Right cardiac atrium (tissue), 5 donors: Measurements from ENCODE around the gene AKTIP. TPM values are rescaled to one million over a fixed set of nuclear protein-coding genes. Genes with fewer than 3 reads are reported as not detected.
"Not testable (repeated sequence)": the region's sequence is repeated elsewhere in the genome, so short reads cannot be mapped to it uniquely, and the experiment has no call there.

Source experiments
- ATAC-seq, 2 donors: fragments of 200-7000 bp; cut with Tn5 transposase; one replicate each; pipeline versions ENCODE4 v1.8.0 to v1.9.1; 2020; ENCODE audit warnings: moderate library complexity in 2 of 2, mild to moderate bottlenecking in 1 of 2
- DNase-seq, 3 donors: peaks; one replicate each; pipeline ENCODE4 v3.0.0-alpha.2; 2020
- H3K27ac ChIP-seq: one replicate; pipeline ENCODE4 v1.5.1; 2013; ENCODE audit warnings: mild to moderate bottlenecking, low read length, control low read depth, moderate library complexity
- H3K27me3 ChIP-seq: one replicate; pipeline ENCODE4 v1.6.1; 2013; ENCODE audit not compliant: control insufficient read depth, insufficient read depth
- H3K4me1 ChIP-seq: one replicate; pipeline ENCODE4 v1.6.1; 2013; ENCODE audit warnings: low read length; ENCODE audit not compliant: control insufficient read depth, insufficient read depth
- H3K4me3 ChIP-seq: one replicate; pipeline ENCODE4 v1.5.1; 2013; ENCODE audit warnings: low read length, control low read depth
- H3K9me3 ChIP-seq: one replicate; pipeline ENCODE4 v1.6.1; 2013; ENCODE audit warnings: low read length; ENCODE audit not compliant: control insufficient read depth
- WGBS: extraction: QIAGEN DNeasy Blood & Tissue Kit; methylation state at CpG from one replicate; pipeline ENCODE4 v1.1.7; 2013; 5-methylcytosine and 5-hydroxymethylcytosine counted together
- intact Hi-C, 4 donors: fragments of 100-400 bp; cut with DNase I; formaldehyde crosslinking; loops; one replicate each; pipeline versions ENCODE4 v1.11.0 to v1.14.0; 2022 to 2023
- long read RNA-seq, 4 donors: library from polyadenylated mRNA; unstranded; transcript quantifications; one replicate each; pipeline ENCODE4 v2.0.0, GENCODE V29; 2020 to 2021
- polyA plus RNA-seq: library from polyadenylated mRNA; stranded (reverse); fragments of 200-250 nt; gene quantifications from one replicate; pipeline ENCODE4 v1.2.3, GENCODE V29; 2013
- total RNA-seq, 4 donors: library from RNA; stranded (reverse); fragmentation: NEBNext Ultra II Directional; extraction: Animal tissue kit (Norgen Biotek cat#: 25700); gene quantifications; one replicate each; pipeline ENCODE4 v1.2.1, GENCODE V29; 2021
- donor health status: healthy with polysubstance abuse.
- donor health status: DM: no; HTN: yes; CAD: no.
- donor health status: DM: no; HTN: no; CAD: no.
- donor health status: DM: no; HTN: yes; CAD: no; lungs with severe emphysema.
- donor health status: DM: yes; HTN: yes; CAD: no.

AKTIP gene
- total RNA-seq = 10 to 100 TPM; 68.1 to 74.7 (median 70.5) TPM
- 49.5 TPM for polyA plus RNA-seq
- long read RNA-seq, donor 1, transcript AKTIP-202 (10 exons, 2,426 nt) = major isoform, 30 of 162 reads
- long read RNA-seq, donor 1, partial matches to known transcripts = 1 of 162 reads
- long read RNA-seq, donor 1, other reads (novel, unspliced or antisense) = 129 of 162 reads
- long read RNA-seq, donor 2, transcript AKTIP-202 (10 exons, 2,426 nt) = major isoform, 14 of 60 reads
- long read RNA-seq, donor 2, partial matches to known transcripts = 1 of 60 reads
- long read RNA-seq, donor 2, other reads (novel, unspliced or antisense) = 45 of 60 reads
- long read RNA-seq, donor 3, transcript AKTIP-202 (10 exons, 2,426 nt) = major isoform, 43 of 198 reads
- long read RNA-seq, donor 3, partial matches to known transcripts = 10 of 198 reads
- long read RNA-seq, donor 3, other reads (novel, unspliced or antisense) = 145 of 198 reads
- long read RNA-seq, donor 4, partial matches to known transcripts = 0 of 76 reads
- long read RNA-seq, donor 4, other reads (novel, unspliced or antisense) = 71 of 76 reads

- ATAC-seq (peak; percentile 20 to 38), DNase-seq (no peak)
- intact Hi-C loops = no loop called here
- WGBS = under 1% methylated on average over 76 of the region's 76 CpGs
- Histone ChIP-seq H3K9me3 (no peaks in the 10 kb centered on the region), H3K4me1 (peaks cover 12% of the 10 kb centered on the region), H3K4me3 (peak within 1 kb of the TSS; percentile 57), H3K27ac (peak within 1 kb of the TSS; percentile 100), H3K27me3 (no peaks in the 10 kb centered on the region)
Measured at GRCh38 chr16:53502331-53503269, at the start of gene AKTIP. Gene AKTIP, minus strand, starts transcription at chr16:53503209. Its CDS starts 2,950 bp downstream, at chr16:53500259.

- DNase-seq = peak; percentile 53 to 66 (median 60)
- intact Hi-C loops = no loop called here
- H3K9me3 ChIP-seq = no peaks in the 10 kb centered on the region
- WGBS = 18% methylated on average over 18 of the region's 18 CpGs
- no peaks in the 10 kb centered on the region for H3K27me3 ChIP-seq
- H3K27ac ChIP-seq = no peak overlapping the region
- ATAC-seq = peak; percentile 93 to 94
- H3K4me1 ChIP-seq = no peaks in the 10 kb centered on the region
- no peak overlapping the region for H3K4me3 ChIP-seq
Measured at GRCh38 chr16:53549970-53550690, 47.1 kb upstream of the AKTIP start.

GRCh38 chr16:53546988-53547391, 44.0 kb upstream of the AKTIP start:
- intact Hi-C loops = no loop called here

DNA sequence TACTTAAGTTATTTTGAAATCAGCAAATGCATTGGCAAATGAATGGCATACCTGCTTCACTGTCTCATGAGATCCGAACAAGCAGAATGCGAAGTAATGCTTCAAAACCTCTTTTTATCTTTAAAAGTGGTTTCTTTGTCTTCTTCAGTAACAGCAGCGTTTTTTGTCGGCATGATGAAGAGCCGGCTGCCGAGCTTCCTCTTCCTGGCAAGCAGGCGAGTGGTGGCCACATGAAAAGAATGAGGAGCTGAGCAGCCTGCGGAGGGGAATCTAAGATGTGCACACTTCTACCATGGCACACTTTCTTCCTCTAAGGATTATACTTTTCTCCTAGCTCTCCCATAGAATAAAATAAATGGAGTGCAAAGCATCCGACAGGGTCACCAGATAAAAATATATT, 42.4 kb upstream of the AKTIP start:
- ATAC-seq (no peak), DNase-seq (no peak)
- Histone ChIP-seq H3K4me1 (no peaks in the 10 kb centered on the region), H3K9me3 (no peaks in the 10 kb centered on the region), H3K27me3 (no peaks in the 10 kb centered on the region), H3K27ac (no peak overlapping the region), H3K4me3 (no peak overlapping the region)
- 46% methylated on average over 9 of the region's 9 CpGs for WGBS
- intact Hi-C loops = no loop called here

More at GRCh38 chr16:53546988-53547391, 44.0 kb upstream of the AKTIP start:
- ATAC-seq (no peak), DNase-seq (no peak)
- Histone ChIP-seq H3K27ac (no peak overlapping the region), H3K9me3 (no peaks in the 10 kb centered on the region), H3K27me3 (no peaks in the 10 kb centered on the region), H3K4me1 (no peaks in the 10 kb centered on the region), H3K4me3 (no peak overlapping the region)
- WGBS = 46% methylated on average over 4 of the region's 4 CpGs

- H3K27me3 ChIP-seq = no peaks in the 10 kb centered on the region
- H3K4me3 ChIP-seq = no peak overlapping the region
- intact Hi-C loops = no loop called here
- ATAC-seq (no peak), DNase-seq (no peak)
- no peaks in the 10 kb centered on the region for H3K4me1 ChIP-seq
- 54% methylated on average over 21 of the region's 21 CpGs for WGBS
- no peaks in the 10 kb centered on the region for H3K9me3 ChIP-seq
- no peak overlapping the region for H3K27ac ChIP-seq
Measured at GRCh38 chr16:53542283-53542682, 39.3 kb upstream of the AKTIP start.

GRCh38 chr16:53541326-53541725, 38.3 kb upstream of the AKTIP start:
- 67% methylated on average over 9 of the region's 9 CpGs for WGBS
- ATAC-seq = no peak

DNA sequence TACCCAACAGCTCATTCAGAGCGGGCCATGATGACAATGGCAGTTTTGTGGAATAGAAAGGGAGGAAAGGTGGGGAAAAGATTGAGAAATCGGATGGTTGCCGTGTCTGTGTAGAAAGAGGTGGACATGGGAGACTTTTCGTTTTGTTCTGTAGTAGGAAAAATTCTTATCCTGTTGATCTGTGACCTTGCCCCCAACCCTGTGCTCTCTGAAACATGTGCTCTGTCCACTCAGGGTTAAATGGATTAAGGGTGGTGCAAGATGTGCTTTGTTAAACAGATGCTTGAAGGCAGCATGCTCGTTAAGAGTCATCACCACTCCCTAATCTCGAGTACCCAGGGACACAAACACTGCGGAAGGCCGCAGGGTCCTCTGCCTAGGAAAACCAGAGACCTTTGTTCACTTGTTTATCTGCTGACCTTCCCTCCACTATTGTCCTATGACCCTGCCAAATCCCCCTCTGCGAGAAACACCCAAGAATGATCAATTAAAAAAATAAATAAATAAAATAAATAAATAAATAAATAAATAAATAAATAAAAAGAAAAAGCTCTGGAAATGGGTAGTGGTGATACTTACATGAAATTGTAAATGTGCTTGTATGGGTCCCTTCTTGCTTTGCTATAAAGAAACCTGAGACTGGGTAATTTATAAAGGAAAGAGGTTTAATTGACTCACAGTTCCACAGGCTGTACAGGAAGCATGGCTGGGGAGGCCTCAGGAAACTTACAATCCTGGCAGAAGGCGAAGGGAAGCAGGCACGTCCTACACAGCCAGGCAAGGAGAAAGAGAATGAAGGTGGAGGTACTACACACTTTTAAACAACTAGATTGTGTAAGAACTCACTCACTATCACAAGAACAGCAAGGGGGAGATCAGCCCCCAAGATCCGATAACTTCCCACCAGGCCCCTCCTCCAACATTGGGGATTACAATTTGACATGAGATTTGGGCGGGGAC, 37.0 kb upstream of the AKTIP start:
- H3K4me3 ChIP-seq, intact Hi-C loops, H3K27ac ChIP-seq, DNase-seq, H3K27me3 ChIP-seq, H3K4me1 ChIP-seq, H3K9me3 ChIP-seq, ATAC-seq: not testable (repeated sequence)
- 83% methylated on average over 13 of the region's 13 CpGs for WGBS

More at GRCh38 chr16:53541326-53541725, 38.3 kb upstream of the AKTIP start:
- H3K9me3 ChIP-seq = no peaks in the 10 kb centered on the region
- intact Hi-C loops = no loop called here
- no peak for DNase-seq
- no peaks in the 10 kb centered on the region for H3K27me3 ChIP-seq
- no peak overlapping the region for H3K27ac ChIP-seq
- no peak overlapping the region for H3K4me3 ChIP-seq
- no peaks in the 10 kb centered on the region for H3K4me1 ChIP-seq

DNA sequence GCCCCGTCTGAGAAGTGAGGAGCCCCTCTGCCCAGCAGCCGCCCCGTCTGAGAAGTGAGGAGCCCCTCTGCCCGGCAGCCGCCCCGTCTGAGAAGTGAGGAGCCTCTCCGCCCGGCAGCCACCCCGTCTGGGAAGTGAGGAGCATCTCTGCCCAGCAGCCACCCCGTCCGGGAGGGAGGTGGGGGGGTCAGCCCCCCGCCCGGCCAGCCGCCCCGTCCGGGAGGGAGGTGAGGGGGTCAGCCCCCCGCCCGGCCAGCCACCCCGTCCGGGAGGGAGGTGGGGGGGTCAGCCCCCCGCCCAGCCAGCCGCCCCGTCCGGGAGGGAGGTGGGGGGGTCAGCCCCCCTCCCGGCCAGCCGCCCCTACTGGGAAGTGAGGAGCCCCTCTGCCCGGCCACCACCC, 36.3 kb upstream of the AKTIP start:
- DNase-seq, H3K4me1 ChIP-seq, H3K9me3 ChIP-seq, H3K27me3 ChIP-seq, H3K27ac ChIP-seq, ATAC-seq, intact Hi-C loops, H3K4me3 ChIP-seq: not testable (repeated sequence)
- 94% methylated on average over 24 of the region's 27 CpGs for WGBS

GRCh38 chr16:53537626-53538025, 34.6 kb upstream of the AKTIP start:
- 87% methylated on average over 5 of the region's 5 CpGs for WGBS
- H3K4me1 ChIP-seq = no peaks in the 10 kb centered on the region
- no peaks in the 10 kb centered on the region for H3K27me3 ChIP-seq
- no peak for DNase-seq
- ATAC-seq = no peak
- no peaks in the 10 kb centered on the region for H3K9me3 ChIP-seq
- H3K4me3 ChIP-seq = no peak overlapping the region
- intact Hi-C loops = no loop called here
- no peak overlapping the region for H3K27ac ChIP-seq

DNA sequence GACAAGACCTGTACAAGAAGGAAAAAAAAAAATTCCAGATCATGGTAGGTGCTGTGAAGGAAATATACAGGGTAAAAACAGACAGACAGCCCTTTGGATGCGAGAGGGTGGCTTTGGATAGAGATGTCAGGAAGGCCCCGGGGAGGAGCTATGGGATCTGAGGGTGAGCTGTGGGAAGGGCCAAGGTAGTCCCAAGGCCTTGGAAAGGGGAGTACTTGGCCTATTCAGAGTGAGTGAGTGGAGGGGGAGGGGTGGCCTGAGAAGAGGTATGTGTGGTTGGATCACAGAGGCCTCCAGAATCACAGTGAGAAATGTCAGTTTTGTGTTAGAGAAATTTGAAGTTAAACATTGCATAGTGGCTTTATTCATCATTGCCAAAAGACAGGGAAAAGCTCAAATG, 31.2 kb upstream of the AKTIP start:
- DNase-seq (no peak), ATAC-seq (no peak)
- WGBS = 80% methylated on average over 2 of the region's 2 CpGs
- H3K27ac ChIP-seq = no peak overlapping the region
- intact Hi-C loops = no loop called here
- no peaks in the 10 kb centered on the region for H3K9me3 ChIP-seq
- H3K4me1 ChIP-seq = no peaks in the 10 kb centered on the region
- no peaks in the 10 kb centered on the region for H3K27me3 ChIP-seq
- H3K4me3 ChIP-seq = no peak overlapping the region
